NCI-H345 treated with DMSO at 0.1 percent for 48 hours (cell line): ENCODE data around the gene KIAA0040.

Experiments used
- DNase-seq: peaks from one replicate; lab custom pipeline; 2025; ENCODE audit not compliant: unreplicated experiment; lab: John Stamatoyannopoulos, UW

KIAA0040 gene

DNA sequence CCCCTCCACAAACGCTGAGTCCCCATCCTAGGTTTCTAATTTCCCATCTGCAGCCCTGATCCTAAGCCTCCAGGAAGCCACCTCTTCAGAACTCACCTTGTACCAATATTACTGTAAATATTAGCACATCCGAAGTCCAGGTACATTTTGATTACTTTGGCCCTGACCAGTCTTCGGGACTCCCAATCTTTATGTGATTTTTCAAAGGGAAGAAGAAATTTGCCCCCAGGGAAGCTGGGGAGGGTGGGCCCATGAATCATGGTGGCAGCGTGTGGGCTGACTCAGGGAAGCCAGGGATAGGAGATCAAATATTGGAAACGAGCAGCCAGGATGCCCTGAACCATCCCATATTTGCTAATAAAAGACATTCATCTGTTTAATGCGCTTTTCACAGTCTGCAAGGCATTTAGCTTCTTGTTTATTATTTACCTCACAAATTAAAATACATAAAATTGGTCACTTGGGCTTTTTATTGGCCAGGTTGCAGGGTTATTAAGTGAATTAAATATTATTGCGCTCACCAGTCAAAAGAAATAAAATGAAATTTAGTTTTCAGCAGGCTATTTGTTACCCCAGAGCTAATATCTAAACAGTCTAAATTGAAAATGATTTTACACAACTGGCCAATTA is 46.6 kb downstream of the KIAA0040 start:
- no peak for DNase-seq

DNA sequence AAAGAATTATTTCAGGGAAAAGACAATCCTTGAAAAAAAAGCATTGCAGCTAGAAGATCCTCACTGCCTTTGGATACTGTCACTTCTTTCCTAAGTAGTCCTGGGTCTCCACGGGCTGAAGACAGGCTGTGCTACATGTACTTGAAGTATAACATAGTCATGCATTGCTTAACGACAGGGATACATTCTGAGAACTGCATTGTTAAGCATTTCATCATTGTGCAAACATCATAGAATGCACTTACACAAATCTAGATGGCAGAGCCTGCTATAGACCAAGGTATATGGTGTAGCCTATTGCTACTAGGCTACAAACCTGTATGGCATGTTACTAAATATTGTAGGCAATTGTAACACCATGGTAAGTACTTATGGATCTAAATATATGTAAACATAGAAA is 54.0 kb downstream of the KIAA0040 start:
- DNase-seq = no peak

DNA sequence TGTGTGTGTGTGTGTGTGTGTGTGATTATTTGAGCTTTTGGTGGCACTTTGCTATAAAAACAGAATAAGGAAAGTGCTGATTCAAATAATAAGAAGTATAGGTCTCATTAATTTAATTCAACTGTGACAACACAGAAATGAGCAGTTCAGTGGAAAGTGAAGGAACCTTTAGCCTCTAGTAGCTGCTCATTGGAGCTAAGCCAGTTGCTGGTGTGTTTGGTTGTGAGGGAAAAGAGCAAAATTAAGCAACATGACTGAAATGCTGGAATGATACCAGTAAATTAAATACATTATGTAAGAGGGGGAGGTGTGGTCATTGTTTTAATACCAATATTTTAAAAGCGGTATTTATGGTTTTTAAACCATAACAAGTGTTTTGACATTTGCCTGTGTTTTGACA is 55.2 kb downstream of the KIAA0040 start:
- DNase-seq = no peak

DNA sequence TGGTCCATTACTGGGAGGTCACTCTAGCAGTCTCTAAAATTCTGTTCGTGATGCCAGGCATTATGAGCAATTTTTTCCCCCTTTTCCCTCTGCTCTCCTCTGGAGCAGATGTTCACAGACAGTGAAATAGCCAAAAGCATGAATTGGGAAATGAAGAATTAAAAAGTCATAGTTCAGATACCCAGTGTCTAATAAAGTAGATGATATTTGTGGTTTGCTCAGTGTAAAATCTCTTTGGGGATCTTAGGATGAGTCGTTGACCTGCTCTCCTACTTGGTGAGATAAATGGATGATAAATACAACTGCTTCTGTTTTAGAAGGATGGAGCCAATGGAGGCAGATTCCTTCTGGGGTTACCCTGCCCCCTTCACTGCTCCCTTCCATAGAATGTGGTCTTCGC is 56.3 kb downstream of the KIAA0040 start:
- DNase-seq = no peak

DNA sequence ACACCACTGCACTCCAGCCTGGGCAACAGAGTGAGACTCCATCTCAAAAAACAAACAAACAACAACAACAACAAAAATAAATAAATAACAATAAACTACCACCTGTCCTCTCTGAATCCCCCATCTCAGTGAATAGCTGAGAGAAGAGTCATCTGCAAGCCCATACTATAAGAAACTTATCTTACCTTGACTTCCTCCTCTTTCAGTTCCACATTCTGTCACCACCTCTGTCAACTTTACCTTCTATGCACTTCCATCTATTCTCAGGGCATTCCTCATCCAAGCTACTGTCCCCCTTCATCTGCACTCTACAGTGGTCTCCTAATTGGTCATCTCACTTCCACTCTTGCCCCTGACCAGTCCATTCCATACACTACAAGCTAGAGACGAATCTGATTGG is 58.1 kb downstream of the KIAA0040 start:
- no peak for DNase-seq

DNA sequence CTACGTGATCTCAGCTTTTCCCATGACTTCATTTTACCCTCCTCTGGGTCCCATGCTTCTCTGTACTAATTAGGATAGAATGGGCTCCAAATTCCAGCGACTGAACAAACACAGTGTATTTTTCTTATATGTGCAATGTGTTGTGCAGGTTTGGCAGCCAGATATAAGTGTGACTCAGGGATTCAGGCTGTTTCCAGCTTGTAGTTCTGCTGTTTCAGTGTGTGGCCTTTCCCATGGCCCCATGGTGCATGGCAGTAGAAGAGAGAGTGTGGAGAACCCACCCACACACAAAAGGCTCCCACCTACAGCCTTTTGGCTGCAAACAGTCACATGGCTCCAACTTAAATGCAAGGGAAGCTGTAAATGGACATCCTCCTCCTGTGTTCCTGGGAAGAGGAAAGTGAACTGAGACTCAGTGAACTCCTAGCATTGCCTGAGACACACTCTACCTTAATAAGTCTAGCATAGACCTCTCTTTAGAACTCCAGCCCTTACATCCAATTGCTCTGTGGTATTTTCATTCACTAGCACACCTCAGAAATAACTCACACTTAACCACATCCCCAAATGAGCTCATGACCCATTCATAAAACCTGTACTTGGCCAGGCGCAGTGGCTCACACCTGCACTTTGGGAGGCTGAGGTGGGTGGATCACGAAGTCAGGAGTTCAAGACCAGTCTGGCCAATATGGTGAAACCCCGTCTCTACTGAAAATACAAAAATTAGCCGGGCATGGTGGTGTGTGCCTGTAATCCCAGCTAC is 58.7 kb downstream of the KIAA0040 start:
- no peak for DNase-seq

DNA sequence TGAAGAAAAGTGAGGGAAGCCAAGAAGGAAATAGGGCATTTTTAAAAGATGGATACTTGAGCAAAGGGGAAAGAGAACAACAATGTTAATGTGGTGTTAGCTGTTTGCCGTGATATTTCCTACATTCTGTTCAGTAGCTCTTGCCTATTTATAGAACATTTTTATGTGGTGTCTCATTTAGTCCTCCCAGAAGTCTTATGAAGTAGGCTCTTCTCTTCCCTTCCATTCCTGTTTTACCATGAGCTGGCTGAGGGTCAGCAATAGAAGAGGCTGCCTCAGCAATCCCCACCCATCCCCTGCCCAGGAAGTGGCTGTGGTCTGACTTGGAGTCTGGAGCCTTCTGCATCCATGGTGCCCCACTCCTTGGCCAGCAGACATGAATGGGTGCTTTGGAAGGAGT is 60.1 kb downstream of the KIAA0040 start:
- DNase-seq = no peak

DNA sequence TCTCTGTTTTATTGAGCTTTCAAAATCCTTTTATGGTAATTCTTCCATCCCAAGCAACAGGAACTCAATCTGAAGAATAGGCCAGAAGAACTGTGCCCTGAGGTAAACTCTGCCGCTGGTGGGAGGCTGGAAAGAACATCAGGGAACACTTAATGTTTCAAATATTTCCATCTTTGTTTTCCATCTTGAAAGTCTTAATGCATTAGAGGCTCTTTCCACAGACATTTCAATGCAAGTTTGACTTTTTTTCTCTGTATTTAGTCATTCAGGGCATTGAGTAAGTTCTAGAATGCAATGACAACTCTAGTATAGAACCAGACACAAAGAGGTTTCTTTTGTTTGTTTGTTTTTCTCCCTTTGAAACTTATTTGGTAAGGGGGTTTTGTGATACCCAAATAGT is 61.5 kb downstream of the KIAA0040 start:
- no peak for DNase-seq

DNA sequence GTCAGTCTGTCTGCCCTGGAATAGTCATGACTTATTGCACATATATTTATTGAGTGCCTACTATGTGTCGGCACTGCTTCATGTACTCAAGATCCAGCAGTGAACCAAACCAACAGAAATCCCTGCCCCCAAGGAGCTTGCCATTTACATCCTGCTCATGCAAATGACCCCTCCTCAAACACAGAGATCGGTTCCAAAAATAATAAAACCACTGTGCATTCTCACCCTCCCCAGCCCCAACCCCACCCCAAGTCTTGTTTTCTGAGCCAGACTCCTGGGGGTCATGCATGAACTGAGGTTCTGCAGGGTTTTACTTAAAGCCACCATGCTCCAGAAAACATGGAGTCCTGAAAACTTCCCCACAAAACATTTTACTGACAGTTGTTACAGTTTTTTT is 61.9 kb downstream of the KIAA0040 start:
- no peak for DNase-seq

DNA sequence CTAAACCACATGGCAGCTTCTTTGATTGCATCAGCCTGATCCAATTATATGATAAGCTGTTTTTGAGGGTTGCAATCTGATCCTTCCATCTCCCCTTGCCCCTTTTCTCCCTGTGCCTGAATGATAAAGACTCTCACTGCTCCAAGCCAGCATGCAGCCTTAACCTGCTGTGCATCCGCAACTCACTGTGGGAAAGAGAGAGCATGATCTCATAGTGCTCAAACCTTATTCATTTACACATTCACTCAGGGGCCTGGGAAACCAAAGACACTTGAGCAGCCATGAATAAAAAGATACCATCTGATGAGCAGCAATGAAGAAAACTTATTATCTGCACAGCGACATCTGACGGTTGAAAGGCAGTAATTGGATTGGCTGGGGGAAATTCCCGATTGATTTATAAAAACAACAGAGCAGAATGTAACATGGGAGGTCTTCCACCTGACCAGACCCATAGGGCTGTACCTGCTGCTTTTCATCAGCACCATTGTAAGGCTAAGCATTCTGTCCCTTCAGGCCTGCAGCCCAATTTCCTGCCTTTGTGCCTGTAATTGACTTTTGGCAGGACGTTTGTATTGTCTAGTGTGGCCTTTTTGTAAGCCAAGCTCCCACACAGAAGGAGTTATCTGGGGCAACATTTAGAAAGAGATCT is 62.5 kb downstream of the KIAA0040 start:
- DNase-seq = peak; percentile 48

DNA sequence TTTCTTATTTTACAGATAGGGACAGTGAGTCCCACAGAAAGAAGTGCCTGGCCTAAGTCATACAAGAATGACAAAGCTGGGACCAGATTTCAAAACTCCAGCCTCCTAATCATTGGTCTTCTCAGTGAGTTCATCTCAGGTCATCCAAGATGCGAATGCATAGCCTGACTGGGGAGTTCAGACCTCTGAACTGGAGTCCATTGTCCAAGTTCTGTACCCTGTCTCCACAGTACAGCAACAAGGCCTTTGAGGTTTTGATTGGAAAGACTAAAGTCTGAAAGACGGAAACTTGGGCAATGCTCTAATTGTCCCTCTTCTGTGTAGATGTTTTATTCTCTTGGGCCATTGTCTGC is 63.0 kb downstream of the KIAA0040 start:
- DNase-seq = no peak

DNA sequence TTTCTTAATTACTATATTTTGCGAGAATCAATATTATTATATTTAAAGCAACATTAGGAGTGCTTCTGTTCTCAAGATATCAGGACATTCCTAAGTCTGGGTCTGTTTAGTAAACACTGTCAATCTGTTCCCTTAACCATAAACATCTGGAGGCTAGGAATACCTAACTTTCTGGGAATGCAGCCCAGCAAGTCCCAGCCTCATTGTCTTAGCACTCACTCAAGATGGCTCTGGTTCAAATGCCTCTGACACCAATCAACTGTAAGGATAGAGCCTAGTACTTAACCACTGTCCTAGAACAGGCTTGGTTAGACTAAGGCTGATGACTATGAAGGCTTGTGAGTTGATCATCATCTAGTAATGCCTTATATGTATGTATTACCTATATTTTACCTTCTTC is 63.4 kb downstream of the KIAA0040 start:
- no peak for DNase-seq

DNA sequence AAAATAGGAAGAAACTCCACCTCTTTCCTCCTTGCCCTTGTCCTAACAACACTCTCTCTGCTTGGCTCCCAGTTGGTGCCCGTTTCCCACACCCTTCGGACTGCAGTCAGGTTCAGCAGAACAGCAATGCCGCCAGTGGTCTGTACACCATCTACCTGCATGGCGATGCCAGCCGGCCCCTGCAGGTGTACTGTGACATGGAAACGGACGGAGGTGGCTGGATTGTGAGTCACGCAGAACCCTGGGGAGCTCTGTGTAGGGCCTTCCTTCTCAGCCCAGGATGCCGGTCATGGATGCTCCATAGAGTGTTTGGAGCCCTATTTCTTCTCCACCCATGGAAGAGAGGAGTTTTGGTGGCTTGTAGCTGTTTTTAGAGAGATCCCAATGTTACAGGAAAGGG is 64.1 kb downstream of the KIAA0040 start:
- DNase-seq = no peak

DNA sequence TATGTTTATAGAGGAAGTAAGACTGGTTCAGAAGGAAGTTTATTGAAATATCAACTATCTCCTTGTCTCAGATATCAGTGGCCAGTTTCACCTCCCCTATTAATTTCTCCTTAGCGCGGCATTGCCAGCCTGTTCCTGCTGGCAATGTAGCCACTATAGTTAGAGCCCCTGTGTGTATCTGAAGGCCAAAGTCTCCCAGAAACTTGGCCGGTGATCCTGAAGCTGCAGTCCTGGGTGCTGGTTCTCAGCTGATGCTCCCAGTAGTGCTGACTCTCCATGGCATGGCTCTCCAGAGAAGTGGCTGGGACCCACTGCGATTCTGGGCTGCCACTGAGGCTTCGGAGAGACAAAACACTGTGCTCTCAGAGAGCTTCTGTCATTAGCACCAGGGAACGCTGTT is 65.0 kb downstream of the KIAA0040 start:
- no peak for DNase-seq

DNA sequence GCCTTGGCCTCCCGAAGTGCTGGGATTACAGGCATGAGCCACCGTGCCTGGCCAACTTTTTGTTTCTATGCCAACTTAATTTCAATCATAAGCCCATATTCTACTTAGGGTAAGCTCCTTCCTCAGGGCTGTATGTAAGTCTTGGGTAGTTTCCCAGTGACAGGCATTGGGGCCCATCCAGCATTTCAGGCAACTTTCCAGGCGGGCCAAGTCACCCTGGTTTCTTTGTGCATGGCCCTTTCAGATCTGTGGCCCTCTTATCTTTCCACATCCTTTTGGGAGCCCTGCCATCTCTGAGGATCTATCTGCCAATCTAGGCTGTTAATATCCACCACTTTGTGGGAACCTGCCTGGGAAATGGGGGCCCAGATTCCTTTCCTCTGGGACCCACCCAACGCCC is 66.2 kb downstream of the KIAA0040 start:
- DNase-seq = no peak

DNA sequence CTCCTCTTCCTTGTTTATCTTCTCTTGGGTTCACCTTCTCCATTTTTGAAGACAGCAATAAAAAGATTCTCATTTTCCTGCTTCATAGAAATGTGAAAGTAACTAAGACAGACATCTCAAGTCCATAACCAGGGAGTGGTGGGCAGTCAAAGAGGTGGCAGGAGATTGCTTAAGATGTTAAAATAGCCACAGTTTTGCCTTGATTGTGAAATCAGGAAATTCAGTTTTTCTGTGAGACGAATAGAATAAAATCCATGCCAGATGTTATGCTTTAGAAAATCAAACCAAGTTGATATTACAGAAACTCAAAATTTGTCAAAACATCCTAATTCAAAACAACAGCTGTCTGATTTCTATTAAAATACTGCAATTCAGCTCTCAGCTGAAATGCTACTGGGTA is 67.7 kb downstream of the KIAA0040 start:
- DNase-seq = no peak

DNA sequence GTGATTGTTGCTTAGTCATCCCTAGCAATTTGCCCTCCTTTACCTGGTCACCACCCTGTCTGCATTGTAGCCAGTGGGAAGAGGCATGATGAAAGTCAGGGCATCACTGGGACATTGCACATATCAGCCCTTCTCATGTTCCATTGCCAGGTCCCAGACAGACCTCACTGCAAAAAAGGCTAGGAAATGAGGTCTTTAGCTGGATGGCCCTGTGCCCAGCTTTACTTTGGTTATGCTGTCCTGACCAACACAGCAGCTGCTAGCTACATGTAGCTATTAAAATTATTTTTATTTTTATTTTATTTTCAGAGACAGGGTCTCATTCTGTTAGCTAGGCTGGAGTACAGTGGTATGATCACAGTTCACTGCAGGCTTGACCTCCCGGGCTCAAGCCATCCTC is 72.1 kb downstream of the KIAA0040 start:
- DNase-seq = no peak

DNA sequence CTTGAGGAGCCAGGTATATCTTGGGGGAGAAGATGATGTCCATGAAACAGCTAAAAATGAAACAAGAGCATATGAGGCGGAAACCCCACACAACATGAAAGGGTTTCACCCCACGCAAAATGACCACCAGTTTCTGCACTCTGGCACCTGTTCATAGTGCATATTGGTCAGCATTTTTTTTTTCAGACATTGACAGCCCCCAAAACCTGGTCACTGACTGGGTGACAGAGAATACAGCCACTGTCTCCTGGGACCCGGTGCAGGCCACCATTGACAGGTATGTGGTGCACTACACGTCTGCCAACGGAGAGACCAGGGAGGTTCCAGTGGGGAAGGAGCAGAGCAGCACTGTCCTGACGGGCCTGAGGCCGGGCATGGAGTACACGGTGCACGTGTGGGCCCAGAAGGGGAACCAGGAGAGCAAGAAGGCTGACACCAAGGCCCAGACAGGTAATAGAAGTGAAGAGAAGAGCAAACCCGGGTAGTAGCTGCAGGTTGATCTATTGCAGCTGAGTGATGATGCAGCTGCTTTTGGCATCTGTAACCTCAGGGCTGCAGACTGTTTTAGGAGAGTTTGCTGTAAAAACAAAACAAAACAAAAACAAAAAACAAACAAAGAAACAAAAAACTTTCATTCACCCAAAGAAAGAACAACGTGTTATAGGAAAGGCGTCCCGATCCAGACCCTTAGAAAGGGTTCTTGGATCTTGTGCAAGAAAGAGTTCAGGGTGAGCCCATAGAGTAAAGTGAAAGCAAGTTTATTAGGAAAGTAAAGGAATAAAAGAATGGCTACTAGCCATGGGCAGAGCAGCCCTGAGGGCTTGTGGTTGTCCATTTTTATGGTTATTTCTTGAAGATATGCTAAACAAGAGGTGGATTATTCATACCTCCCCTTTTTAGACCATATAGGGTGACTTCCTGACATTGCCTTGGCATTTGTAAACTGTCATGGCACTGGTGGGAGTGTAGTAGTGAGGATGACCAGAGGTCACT is 73.9 kb downstream of the KIAA0040 start:
- no peak for DNase-seq

DNA sequence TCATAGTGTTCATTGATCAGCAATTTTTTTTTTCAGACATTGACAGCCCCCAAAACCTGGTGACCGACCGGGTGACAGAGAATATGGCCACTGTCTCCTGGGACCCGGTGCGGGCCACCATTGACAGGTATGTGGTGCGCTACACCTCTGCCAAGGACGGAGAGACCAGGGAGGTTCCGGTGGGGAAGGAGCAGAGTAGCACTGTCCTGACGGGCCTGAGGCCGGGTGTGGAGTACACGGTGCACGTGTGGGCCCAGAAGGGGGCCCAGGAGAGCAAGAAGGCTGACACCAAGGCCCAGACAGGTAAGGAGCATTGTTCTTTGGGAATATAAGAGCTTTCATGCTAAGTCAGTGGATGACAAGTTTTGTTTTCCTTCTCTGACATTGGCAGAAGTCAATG is 75.7 kb downstream of the KIAA0040 start:
- no peak for DNase-seq

DNA sequence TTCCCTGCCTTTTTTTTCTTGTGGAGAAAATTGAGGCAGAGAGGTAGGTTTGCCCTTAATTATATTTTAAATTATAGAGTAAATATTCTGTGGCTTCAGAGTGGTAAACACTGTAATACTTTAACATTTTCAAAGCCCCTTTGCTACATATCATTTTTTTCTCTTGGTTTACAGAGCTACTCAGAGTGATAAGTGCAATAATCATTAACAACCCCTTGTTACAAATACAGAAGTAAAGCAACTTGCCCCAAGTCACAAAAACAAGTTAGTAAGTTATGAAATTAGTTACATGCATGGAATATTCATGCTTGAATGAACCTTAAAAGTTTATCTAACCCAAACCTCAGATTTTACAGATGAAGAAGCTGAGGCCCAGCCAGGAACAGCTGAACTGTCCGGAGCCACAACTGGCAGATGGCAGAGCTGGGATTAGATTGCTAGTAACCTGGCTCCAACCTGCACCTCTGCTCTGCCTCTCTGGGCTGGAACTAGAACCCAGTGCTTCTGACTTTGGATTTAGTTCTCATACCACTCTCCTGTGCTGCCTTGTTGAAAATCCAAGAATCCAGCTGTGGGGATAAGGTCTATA is 76.3 kb downstream of the KIAA0040 start:
- DNase-seq = no peak

DNA sequence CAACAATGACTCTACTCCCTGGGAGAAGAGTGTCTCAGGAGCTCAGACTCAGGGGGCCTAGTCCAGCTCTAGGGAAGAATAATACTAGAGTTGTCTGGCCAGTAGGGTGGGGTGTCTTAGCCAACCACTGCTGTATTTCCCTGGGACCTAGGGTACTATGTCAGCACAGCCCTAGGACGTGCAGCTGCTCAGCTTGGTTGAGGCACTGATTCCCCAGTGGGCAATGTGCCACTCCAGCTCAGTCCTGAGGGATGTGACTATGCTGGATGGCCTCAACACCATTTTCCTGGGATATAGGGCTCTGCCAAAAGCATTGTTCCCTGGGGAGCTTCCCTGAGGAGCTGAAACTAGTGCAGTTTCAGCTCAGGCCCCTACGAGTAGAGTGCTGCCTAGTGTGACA is 77.6 kb downstream of the KIAA0040 start:
- DNase-seq = no peak
